Measurements from ENCODE around the gene PISD.

DNA sequence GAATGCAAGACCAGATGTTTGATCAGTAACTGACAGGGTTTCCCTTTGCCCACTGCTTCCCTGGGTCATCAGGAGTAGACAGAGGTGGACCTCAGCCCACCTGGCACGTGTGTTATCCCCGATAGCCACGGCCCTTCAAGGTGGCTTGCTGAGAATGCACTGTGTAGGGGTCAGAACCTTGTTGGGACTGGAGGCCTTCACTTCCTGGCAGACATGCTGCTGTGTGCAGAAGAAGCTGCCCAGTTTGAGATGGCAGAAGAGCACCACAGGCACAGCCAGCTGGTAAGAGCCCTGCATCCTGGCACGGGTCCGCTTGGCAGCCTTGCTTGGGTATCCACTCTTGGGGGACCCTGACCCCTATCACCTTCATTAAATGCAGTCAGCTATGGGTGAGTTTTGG, 83.8 kb downstream of the PISD start:
- no peak for TF ChIP-seq JUN (IDR thresholded peaks at IDR 0.05; ENCODE audit: borderline replicate concordance, insufficient read depth, insufficient read length, low read depth)
- TF ChIP-seq, protein P1, sequence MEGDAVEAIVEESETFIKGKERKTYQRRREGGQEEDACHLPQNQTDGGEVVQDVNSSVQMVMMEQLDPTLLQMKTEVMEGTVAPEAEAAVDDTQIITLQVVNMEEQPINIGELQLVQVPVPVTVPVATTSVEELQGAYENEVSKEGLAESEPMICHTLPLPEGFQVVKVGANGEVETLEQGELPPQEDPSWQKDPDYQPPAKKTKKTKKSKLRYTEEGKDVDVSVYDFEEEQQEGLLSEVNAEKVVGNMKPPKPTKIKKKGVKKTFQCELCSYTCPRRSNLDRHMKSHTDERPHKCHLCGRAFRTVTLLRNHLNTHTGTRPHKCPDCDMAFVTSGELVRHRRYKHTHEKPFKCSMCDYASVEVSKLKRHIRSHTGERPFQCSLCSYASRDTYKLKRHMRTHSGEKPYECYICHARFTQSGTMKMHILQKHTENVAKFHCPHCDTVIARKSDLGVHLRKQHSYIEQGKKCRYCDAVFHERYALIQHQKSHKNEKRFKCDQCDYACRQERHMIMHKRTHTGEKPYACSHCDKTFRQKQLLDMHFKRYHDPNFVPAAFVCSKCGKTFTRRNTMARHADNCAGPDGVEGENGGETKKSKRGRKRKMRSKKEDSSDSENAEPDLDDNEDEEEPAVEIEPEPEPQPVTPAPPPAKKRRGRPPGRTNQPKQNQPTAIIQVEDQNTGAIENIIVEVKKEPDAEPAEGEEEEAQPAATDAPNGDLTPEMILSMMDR (IDR thresholded peaks at IDR 0.05; ENCODE audit: extremely low read depth in 1 of 2, insufficient read depth in 1 of 2, low read depth in 1 of 2, low read length in 2 of 2), result no peak
- TF ChIP-seq POLR2A (IDR thresholded peaks at IDR 0.05; ENCODE audit: low read depth, low read length), result no peak
- no peak for TF ChIP-seq FOS (IDR thresholded peaks at IDR 0.05; ENCODE audit: borderline replicate concordance, insufficient read depth, low read length)
- TF ChIP-seq, protein P2, sequence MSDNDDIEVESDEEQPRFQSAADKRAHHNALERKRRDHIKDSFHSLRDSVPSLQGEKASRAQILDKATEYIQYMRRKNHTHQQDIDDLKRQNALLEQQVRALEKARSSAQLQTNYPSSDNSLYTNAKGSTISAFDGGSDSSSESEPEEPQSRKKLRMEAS (IDR thresholded peaks at IDR 0.05; ENCODE audit: insufficient read depth, insufficient read length), result no peak
- TF ChIP-seq GATA2 (IDR thresholded peaks at IDR 0.05; ENCODE audit: insufficient read depth, insufficient read length, low read depth, low read length), result no peak
